Right atrium auricular region (tissue), 2 donors: ENCODE results near the gene PTGES3. TPM values are rescaled to one million over a fixed set of nuclear protein-coding genes. Genes with fewer than 3 reads are reported as not detected.

Experiments used
- DNase-seq: peaks from one replicate; pipeline ENCODE4 v3.0.0-alpha.2; 2019; ENCODE audit warnings: low spot score
- H3K27ac ChIP-seq, 2 donors: fragments of 200-600 bp; sonication (generic); 1 replicate in 1 of 2; 2 replicates in 1 of 2; pipeline ENCODE4 v1.5.1; 2016 to 2019
- H3K27me3 ChIP-seq, 2 donors: fragments of 200-600 bp; sonication (generic); one replicate each; pipeline versions ENCODE4 v1.5.1 to v1.6.0; 2017 to 2019
- H3K36me3 ChIP-seq: fragments of 200-600 bp; sonication (generic); one replicate; pipeline ENCODE4 v1.5.1; 2016
- H3K4me1 ChIP-seq, 2 donors: fragments of 200-600 bp; sonication (generic); one replicate each; pipeline versions ENCODE4 v1.5.1 to v1.6.0; 2017 to 2019
- H3K4me3 ChIP-seq, 2 donors: fragments of 200-600 bp; sonication (generic); 1 replicate in 1 of 2; 2 replicates in 1 of 2; pipeline ENCODE4 v1.5.1; 2017 to 2019; ENCODE audit warnings: mild to moderate bottlenecking in 1 of 2, moderate library complexity in 1 of 2
- H3K9me3 ChIP-seq, 2 donors: fragments of 200-600 bp; sonication (generic); one replicate each; pipeline ENCODE4 v1.5.1; 2019
- CTCF ChIP-seq, 2 donors: fragments of 200-600 bp; sonication (generic); IDR thresholded peaks; one replicate each; pipeline ENCODE4 v1.5.1; 2019; ENCODE audit warnings: antibody characterized with exemption in 2 of 2
- total RNA-seq, 2 donors: library from RNA; depleted of rRNA; stranded (reverse); fragments of >200 nt; gene quantifications; one replicate each; pipeline ENCODE4 v1.1.0, GENCODE V29; 2016

Gene PTGES3
- total RNA-seq, 2 donors from 2014 or later = 69.6 to 71.1 TPM

GRCh38 chr12:56721216-56721615, 33.1 kb upstream of the PTGES3 start:
- H3K9me3 ChIP-seq = no peaks in the 10 kb centered on the region
- no peak overlapping the region for H3K4me3 ChIP-seq
- TF ChIP-seq CTCF (IDR thresholded peaks at IDR 0.05) = no peak
- peaks cover 35% of the 10 kb centered on the region for H3K36me3 ChIP-seq
- peak; percentile 23 for DNase-seq
- H3K4me1 ChIP-seq = peaks cover 0 to 86% of the 10 kb centered on the region in 2 donors
- H3K27me3 ChIP-seq = no peaks in the 10 kb centered on the region
- H3K27ac ChIP-seq = peak overlapping the region; percentile 95 to 96

- Histone ChIP-seq H3K4me1 (peaks cover 0 to 87% of the 10 kb centered on the region in 2 donors), H3K4me3 (no peak overlapping the region), H3K27me3 (no peaks in the 10 kb centered on the region), H3K27ac (peak overlapping the region; percentile 95 to 96), H3K9me3 (no peaks in the 10 kb centered on the region), H3K36me3 (peaks cover 35% of the 10 kb centered on the region)
- no peak for DNase-seq
- no peak for TF ChIP-seq CTCF (IDR thresholded peaks at IDR 0.05)
Observed at GRCh38 chr12:56720731-56721151, 32.7 kb upstream of the PTGES3 start.

GRCh38 chr12:56719056-56719455, 31.0 kb upstream of the PTGES3 start:
- no peak overlapping the region for H3K27ac ChIP-seq
- H3K9me3 ChIP-seq = no peaks in the 10 kb centered on the region
- peaks cover 0 to 84% of the 10 kb centered on the region in 2 donors for H3K4me1 ChIP-seq
- DNase-seq = no peak
- H3K27me3 ChIP-seq = no peaks in the 10 kb centered on the region
- peaks cover 41% of the 10 kb centered on the region for H3K36me3 ChIP-seq
- no peak for TF ChIP-seq CTCF (IDR thresholded peaks at IDR 0.05)
- no peak overlapping the region for H3K4me3 ChIP-seq

GRCh38 chr12:56718636-56719035, 30.6 kb upstream of the PTGES3 start:
- Histone ChIP-seq H3K9me3 (no peaks in the 10 kb centered on the region), H3K4me3 (no peak overlapping the region), H3K27me3 (no peaks in the 10 kb centered on the region), H3K36me3 (peaks cover 45% of the 10 kb centered on the region), H3K4me1 (peaks cover 0 to 80% of the 10 kb centered on the region in 2 donors), H3K27ac (no peak overlapping the region)
- no peak for TF ChIP-seq CTCF (IDR thresholded peaks at IDR 0.05)
- DNase-seq = no peak

- TF ChIP-seq CTCF (IDR thresholded peaks at IDR 0.05) = no peak
- Histone ChIP-seq H3K27ac (no peak overlapping the region), H3K27me3 (no peaks in the 10 kb centered on the region), H3K9me3 (no peaks in the 10 kb centered on the region), H3K4me3 (no peak overlapping the region), H3K4me1 (peaks cover 0 to 75% of the 10 kb centered on the region in 2 donors), H3K36me3 (peaks cover 45% of the 10 kb centered on the region)
- no peak for DNase-seq
Observed at GRCh38 chr12:56718149-56718548, 30.1 kb upstream of the PTGES3 start.
